Stimulated activated CD8-positive, alpha-beta memory T cell treated with anti-CD3 and anti-CD28 coated beads, Interleukin-4, amount 100 ng/mL, for 1 hour (primary cell): ENCODE measurements around the gene MVD.
A peak's percentile ranks its signal among the peaks of the same experiment; 100 is the strongest.

Experiments used
- DNase-seq, 2 donors: peaks; one replicate each; pipeline ENCODE4 v3.0.0-alpha.2; 2020; ENCODE audit warnings: low read depth in 2 of 2, low spot score in 1 of 2

The MVD gene

GRCh38 chr16:88697831-88698615 is 35.1 kb upstream of the MVD start:
- no peak for DNase-seq

DNA sequence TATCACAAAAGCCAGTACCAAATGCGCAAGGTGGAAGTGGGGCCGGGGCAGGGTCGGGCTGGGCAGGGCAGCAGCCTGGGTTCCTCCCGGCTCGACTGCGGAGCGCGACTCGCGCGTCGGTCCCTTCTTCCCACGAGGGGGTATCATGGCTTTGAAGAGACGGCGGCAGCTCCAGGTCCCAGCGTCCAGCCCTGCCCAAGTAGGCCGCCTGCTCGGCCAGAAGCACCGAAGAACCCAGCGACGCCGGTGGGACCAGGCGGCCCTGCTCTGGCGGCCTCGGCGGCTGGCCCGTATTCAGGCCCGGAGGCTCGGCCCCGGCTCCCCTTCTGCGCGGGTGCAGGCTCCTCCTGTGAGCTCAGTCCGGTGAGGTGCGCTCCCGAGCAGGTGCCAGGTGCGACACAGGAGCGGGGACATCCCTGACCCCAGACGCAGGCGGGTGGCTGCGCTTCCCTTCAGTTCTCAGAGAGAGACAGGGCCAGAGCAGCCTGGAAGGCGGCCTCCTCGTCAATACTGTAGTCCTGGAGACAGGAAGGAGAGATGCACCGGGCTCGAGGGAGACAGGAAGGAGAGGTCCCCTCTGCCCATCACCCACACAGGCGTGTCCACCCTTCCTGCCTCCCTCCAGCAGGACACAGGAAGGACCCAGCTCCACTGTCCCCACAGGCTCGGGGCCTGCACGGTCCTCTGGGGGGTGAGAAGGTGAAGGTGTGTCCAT is 34.4 kb upstream of the MVD start:
- DNase-seq: no peak

- no peak for DNase-seq
Observed at GRCh38 chr16:88696441-88696840, 33.5 kb upstream of the MVD start.

GRCh38 chr16:88695753-88696152 is 32.9 kb upstream of the MVD start:
- no peak for DNase-seq

- DNase-seq: no peak
Observed at GRCh38 chr16:88695218-88695617, 32.3 kb upstream of the MVD start.

DNA sequence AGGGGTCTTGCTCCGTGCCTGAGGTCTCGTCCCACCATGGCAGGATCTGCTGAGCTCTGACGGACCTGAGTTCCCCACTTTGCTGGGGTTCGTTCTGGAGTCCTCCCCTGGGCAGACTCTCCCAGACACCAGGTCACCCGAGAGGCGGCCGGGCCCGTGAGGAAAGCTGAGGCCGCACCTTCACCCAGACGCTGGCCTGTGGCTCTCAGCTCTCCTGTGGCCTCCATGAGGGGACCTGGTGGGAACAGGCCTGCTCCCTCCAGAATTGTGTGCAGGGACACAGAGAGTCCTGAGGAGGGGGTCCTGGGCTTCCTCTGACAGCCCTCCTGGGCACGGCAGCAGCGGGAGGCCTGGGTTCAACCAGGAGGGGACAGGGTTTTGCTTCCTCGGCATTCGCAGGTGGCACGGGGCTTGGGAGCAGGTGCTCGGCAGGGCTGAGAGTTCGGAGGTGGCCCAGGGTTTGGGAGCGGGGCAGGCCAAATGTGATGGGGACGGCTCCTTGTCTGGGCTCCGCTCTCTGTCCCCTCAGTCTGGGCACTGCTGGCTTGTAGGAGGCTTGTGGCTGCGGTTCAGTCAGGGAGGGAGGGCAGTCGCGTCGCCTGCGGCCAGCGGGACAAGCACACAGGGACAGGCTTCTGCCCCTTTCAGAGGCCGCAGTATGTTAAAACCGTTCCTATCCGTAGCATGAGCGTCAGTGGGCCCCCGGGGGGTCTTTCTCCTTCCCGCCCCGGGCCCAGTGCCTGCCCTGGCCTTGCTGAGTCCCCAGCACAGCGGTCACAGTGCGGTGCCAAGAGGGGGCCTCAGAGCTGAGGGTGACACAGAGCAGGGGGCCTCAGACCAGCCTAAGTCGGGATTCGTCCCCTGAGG is 31.6 kb upstream of the MVD start:
- DNase-seq: no peak

DNA sequence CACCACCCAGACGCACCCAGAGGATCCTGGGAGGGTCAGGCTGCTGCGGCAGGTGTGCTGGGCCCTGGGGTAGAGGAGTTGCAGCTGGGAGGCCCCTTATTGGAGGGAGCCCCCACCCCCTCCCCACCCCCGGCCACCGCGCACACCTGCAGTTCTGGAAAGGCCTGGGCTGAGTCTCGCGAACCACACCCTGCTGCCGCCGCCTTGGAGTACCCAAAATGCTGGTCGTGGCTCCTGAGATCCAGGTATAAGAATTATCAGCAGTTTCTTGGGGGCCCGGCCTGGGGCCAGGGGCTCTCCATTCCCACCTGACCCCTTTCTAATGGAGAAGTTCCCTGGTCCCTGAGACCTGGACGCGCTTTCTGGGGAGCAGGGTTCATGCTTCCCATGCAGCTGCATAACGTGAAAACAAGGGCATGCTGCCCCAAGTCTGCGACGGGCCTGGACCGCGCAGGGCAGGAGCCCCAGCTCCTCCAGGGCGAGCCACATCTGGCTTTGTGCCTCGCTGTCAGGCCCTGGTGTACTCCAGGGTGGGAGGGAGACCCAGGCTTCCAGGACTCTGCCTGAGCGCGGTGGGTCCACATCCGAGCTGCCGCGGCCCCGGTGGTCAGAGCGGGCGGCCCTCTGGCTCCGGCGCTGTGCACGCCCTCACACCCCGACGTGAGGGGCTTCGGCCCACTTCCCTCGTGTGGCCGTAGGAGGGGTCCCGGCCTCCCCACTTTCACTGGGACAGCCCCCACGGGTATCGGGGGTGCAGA is 30.7 kb upstream of the MVD start:
- no peak for DNase-seq

DNA sequence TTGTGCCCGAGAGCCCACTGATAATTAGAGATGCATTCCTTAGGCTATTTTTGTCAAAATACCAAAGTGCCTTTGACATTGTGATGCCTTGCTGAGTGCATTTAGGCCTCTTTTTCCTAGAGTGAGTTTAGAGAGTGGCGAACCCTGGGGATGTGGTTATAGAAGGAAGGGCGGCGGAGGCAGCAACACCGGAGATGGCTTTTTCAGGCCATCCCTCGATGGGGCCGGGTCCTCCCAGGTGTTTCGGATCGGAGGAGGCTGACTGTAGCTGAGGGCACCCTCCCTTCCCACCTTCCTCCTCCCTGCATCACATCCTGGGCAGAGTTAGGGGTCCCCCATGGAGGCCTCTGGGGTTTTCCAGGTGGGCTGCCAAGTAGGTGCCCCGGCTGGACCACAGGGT is 30.0 kb upstream of the MVD start:
- DNase-seq: no peak

GRCh38 chr16:88691924-88692560 is 29.2 kb upstream of the MVD start:
- no peak for DNase-seq

DNA sequence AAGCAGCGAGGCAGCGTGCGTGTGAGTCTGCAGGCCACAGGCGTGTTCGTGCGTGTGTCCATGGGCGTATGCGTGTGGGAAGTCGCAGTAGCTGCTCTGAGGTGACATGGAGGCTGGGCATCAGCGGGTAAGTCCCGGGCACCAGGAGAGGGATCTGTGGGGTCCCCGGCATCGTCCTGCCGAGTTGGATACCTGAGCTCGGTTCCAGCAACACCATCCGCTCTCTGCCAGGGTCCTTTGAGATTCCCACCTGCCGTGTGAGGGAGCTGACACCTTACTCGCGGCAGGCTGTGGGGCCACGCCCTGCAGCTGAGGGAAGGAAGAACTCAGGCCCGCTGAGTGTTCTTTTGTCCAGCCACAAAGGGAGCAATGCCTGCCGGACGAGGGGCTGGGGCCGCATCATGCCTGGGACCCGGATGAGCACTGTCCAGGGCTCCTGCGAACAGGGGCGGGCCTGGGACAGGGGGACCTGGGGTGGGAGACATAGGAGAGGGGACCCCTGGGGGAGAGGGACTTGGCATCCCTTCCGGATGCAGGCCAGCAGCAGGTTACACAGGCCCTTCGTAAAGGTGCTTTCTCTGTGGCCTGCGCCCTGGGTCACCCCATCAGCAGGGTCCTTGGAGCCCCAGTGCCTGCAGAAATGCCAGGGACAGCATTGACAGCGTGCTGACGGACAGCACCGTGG is 28.4 kb upstream of the MVD start:
- DNase-seq: no peak

DNA sequence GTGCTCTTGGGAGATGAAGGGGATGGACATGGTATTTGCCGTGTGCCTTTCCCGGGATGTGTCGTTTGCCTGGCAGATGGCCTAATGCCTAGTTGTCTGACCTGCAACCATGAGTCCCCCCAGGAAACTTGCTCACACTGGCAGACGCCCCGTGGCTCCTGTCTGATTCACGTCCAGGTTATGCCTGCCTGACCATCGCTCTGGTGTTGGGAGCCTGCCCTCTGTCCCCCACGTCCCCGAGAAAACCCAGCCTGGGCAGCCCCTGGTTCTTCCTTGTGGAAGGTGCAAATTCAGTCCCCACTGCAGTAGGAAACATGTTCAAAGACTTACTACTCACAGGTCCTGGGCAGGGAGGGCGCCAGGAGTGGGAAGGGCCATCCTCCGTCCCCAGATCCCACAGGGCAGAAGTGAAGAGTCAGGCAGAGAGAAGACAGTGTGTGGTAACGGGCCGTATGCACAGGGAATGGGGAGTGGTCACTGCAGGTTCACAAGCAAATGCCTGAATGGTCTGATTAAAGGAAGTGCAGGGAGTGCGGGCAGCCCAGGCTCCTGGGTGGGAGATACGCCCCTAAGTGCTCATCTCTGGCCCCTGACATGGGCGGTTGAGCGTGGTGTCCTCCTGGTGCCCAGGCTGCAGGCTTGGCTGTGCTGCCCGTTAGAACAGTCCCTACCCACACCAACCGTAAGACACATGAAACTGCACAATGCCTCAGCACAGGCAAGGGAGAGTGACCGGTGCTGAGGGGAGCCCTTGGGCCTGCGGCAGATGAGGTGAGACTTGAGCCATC is 27.6 kb upstream of the MVD start:
- no peak for DNase-seq

- no peak for DNase-seq
Observed at GRCh38 chr16:88688013-88688778, 25.3 kb upstream of the MVD start.

- no peak for DNase-seq
Observed at GRCh38 chr16:88687676-88688012, 24.8 kb upstream of the MVD start.

- DNase-seq: no peak
Observed at GRCh38 chr16:88687254-88687576, 24.3 kb upstream of the MVD start.

DNA sequence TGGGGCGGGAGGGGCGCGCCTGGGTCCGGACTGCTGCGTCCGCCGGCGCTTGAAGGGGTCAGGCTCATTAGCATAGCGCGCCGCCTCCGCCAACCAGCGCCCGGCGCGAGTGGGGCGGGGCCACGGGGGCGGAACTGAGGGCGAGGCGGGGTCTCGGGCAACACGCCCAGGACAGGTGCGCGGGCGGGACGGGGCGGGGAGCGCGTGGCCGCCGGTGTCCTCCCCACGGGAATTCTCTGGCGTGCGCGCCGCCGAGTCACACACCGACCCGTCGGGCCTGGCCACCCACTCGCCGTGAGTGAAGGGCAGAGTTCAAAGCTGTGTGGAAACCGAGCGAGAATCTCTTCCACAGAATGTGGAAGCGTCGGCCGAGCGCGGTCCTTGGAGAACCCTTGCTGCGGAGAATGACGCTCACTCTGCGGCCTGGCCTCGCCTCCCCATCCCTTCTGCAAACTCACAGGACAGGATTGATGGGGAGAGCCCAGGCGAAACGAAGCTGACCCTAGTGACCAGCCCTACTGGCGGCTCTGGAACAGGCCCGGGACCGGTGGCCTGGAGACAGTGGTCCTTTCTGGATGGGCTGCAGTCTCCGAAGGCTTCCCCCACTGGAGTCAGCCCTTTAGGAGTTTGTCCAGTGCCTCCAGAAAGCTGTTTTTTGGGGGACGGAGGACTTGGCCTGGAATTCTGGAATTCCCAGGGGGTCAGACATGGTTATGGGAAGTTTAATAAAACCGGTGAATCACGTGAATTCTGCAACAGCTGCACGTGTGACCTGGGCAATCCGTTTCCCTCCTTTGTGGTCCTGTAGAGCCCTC is 23.8 kb upstream of the MVD start, which contains the start of gene SNAI3:
Gene SNAI3, minus strand, starts transcription at position 69 of the 815 bp plus-strand sequence. CDS start 101 bp downstream, outside the sequence.
- peak; percentile 67 to 71 for DNase-seq

DNA sequence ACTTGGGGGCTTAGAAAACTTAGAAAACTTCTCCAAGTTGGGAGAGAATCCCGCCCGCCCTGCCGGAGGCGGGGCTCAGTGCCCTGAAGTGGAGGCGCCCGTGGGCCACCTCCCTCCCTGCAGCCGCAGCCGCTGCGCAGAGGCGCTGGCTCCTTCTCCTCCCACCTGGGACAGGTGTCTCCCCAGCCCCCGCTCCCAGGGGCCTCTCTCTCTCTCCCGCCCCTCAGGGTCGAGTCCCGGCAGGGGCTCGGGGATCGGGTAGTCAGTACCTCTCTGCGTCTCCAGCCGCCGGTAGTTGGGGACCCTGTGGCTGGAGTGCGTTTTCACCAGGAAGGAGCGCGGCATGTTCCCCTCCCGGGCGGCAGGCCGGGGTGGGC is 23.2 kb upstream of the MVD start:
- no peak for DNase-seq

DNA sequence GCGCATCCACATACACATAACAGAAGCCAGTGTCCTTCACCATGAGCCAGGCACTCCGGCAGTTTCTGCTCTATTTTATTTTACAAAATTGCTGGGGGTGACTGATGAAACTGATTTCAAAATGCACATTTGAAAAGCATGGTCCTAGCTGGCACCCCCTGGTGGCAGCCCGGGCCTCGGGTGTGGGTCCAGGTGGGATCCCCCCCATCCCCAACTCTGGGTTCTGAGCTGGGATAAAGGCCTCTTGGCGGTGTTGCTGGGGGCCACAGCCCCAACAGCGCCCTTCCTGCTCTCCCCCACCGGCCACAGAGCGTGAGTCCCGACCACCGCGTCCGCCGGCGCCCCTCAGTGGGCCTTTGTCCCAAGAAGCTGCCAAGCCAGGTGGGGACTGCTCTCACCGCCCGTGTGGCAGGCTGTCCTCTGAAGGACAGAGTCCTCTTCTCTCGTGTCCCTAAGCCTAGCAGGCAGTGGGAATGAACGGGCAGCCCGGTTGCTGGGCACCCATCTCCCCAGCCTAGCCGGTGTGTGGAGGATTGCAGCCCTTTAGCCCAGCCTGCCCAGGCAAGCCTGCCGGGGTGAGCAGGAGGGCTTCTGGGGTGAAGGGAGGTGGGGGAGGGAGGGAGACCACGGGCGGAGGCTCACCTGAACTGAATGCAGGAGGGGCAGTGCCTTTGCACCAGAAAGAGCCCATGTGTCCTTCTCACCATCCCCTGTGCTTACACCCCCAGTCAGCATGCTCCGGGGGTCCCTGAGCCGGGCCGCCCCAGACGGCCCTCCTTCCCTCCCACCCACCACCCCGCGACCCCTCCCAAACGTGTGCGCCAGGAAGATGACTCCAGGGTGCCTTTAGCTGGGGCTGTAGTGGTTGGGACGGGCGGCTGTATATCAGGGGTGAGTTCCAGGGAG is 22.5 kb upstream of the MVD start:
- peak in 1 of 2 donors; percentile 60 for DNase-seq
